PFSK-1 (cell line): ENCODE data around the gene EMC7.

Experiments
- FOXP2 ChIP-seq: optimal IDR thresholded peaks from 2 replicates; pipeline ENCODE3; 2011; ENCODE audit warnings: borderline replicate concordance, control low read depth, inconsistent platforms; ENCODE audit not compliant: insufficient read depth; ENCODE audit errors: extremely low read length, extremely low read depth
- POLR2AphosphoS5 ChIP-seq: IDR thresholded peaks from 2 replicates; pipeline ENCODE4 v1.6.1; 2012; ENCODE audit warnings: low read depth, mild to moderate bottlenecking, control low read depth, low read length, moderate library complexity
- TAF1 ChIP-seq: IDR thresholded peaks from 2 replicates; pipeline ENCODE4 v1.6.1; 2012; ENCODE audit warnings: low read length, control low read depth, borderline replicate concordance; ENCODE audit not compliant: insufficient read depth
- TF ChIP-seq, protein P1 (sequence below), 2 experiments: IDR thresholded peaks; 2 replicates each; pipeline versions ENCODE4 v1.6.1 to v1.8.0; 2011 to 2012; ENCODE audit warnings: low read depth in 2 of 2, low read length in 2 of 2, control low read depth in 1 of 2, inconsistent platforms in 1 of 2, mild to moderate bottlenecking in 1 of 2, moderate library complexity in 1 of 2; ENCODE audit not compliant: insufficient read depth in 1 of 2

DNA sequence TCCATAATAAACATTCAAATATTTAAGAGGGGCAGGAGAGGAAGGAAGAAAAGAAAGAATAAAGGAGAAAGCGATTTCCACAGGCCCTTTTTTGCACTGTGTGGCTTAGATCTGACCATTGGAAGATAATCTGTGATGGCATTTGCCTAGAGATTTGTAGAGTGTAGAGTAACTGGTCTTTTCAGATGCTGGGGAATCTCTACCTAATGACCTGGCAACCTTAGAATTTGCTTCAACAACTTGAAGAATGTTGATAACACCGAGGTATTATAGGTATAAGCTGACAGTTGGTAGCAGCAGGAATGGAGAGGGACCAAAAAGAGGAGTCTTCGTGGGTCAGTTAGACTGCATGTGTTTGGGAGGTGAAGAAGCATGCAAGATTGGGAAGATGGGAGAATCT, 41.7 kb downstream of the EMC7 start:
- TF ChIP-seq TAF1 (no peak), POLR2AphosphoS5 (no peak), FOXP2 (no peak)
- TF ChIP-seq, protein P1, sequence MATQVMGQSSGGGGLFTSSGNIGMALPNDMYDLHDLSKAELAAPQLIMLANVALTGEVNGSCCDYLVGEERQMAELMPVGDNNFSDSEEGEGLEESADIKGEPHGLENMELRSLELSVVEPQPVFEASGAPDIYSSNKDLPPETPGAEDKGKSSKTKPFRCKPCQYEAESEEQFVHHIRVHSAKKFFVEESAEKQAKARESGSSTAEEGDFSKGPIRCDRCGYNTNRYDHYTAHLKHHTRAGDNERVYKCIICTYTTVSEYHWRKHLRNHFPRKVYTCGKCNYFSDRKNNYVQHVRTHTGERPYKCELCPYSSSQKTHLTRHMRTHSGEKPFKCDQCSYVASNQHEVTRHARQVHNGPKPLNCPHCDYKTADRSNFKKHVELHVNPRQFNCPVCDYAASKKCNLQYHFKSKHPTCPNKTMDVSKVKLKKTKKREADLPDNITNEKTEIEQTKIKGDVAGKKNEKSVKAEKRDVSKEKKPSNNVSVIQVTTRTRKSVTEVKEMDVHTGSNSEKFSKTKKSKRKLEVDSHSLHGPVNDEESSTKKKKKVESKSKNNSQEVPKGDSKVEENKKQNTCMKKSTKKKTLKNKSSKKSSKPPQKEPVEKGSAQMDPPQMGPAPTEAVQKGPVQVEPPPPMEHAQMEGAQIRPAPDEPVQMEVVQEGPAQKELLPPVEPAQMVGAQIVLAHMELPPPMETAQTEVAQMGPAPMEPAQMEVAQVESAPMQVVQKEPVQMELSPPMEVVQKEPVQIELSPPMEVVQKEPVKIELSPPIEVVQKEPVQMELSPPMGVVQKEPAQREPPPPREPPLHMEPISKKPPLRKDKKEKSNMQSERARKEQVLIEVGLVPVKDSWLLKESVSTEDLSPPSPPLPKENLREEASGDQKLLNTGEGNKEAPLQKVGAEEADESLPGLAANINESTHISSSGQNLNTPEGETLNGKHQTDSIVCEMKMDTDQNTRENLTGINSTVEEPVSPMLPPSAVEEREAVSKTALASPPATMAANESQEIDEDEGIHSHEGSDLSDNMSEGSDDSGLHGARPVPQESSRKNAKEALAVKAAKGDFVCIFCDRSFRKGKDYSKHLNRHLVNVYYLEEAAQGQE (IDR thresholded peaks at IDR 0.05; ENCODE audit: insufficient read depth in 1 of 2, low read depth in 2 of 2, low read length in 2 of 2), result no peak
